GM12865 (cell line): ENCODE measurements around the gene C1orf116.

Source experiments
- DNase-seq: peaks from one replicate; pipeline ENCODE4 v3.0.0; 2010; ENCODE audit warnings: low read depth
- H3K4me3 ChIP-seq: 2 replicates; pipeline ENCODE4 v1.5.1; 2011; ENCODE audit warnings: mild to moderate bottlenecking, low read depth, low read length, control low read depth
- TF ChIP-seq, protein P1 (sequence below): IDR thresholded peaks from 2 replicates; pipeline ENCODE4 v1.5.1; 2011; ENCODE audit warnings: low read length, control low read depth, low read depth, inconsistent platforms; ENCODE audit not compliant: insufficient read depth; ENCODE audit errors: missing control alignments

C1orf116 gene

DNA sequence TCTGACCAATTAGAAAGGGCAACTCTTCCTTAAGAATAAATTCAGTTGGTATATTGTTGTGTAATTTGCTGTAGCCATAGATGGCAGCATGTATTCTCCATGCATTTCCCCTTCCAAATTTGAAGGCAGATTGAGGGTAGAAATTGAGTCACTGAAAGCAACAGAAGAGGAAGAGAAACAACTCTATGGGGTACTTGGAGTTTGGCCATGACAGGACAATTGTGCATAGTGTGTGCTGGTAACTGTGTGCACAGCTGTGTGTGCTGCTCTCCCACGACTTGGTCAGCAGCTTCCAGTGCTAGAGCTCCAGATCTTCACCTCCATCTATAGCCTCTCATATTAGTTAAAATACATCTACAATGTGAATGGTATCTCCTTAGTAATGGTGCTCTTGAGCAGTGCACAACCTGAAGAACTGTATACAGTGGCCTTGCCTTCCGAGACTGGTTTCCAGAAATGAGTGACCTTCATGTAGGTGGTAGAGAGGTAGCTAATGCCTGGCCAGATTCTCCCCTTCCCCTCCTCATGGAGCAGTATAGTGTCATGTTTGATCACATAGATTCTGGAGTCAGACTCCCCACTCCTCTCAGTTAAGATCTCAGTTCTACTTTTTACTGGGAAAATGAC, 61.4 kb downstream of the C1orf116 start:
- DNase-seq, result peak; percentile 68
- TF ChIP-seq, protein P1, sequence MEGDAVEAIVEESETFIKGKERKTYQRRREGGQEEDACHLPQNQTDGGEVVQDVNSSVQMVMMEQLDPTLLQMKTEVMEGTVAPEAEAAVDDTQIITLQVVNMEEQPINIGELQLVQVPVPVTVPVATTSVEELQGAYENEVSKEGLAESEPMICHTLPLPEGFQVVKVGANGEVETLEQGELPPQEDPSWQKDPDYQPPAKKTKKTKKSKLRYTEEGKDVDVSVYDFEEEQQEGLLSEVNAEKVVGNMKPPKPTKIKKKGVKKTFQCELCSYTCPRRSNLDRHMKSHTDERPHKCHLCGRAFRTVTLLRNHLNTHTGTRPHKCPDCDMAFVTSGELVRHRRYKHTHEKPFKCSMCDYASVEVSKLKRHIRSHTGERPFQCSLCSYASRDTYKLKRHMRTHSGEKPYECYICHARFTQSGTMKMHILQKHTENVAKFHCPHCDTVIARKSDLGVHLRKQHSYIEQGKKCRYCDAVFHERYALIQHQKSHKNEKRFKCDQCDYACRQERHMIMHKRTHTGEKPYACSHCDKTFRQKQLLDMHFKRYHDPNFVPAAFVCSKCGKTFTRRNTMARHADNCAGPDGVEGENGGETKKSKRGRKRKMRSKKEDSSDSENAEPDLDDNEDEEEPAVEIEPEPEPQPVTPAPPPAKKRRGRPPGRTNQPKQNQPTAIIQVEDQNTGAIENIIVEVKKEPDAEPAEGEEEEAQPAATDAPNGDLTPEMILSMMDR, result no peak
- no peak overlapping the region for H3K4me3 ChIP-seq

DNA sequence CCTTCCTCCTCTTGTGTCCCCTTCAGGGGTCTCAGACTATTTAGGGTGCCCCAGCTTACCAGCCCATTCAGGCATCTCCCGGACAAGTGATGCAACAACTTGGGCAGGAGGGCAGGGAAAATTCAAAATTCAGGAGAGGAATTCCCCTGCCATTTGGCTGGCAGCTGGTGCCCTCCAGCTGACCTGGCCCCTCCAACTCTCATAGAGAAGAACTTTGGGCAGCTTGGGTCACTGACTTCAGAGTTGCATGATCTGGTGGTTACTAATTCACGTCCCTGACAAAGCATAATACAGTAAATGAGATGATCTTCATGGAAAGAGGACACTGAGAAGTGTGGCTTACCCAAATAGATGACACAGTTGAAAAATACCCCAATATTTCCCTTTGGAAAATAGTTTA, 62.1 kb downstream of the C1orf116 start, which contains the start of gene FCAMR:
Gene FCAMR, minus strand, starts transcription at position 15 of the 400 bp plus-strand sequence. CDS start 335 bp downstream, outside the sequence.
- DNase-seq, result no peak
- TF ChIP-seq, protein P1, result no peak
- H3K4me3 ChIP-seq, result no peak within 1 kb of the TSS

DNA sequence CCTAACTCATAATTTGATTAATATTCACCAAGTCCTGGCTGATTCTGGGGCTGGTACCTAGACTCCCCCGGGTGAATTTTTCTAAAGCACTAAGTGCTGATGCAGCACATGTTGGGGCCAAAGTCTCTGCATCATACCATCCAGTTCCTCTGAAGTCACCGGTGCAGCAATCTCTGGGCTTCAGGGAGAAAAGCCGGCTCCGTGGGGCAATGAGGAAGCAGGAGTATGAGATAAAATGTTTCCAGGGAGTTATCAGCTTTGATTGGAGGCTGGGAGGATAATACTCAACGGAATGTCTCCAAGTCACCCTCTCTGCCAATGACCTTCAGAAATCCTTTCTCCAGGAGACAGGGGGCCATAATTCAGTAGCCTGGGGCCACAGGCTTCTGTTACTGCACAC, 63.5 kb downstream of the C1orf116 start:
- H3K4me3 ChIP-seq, result no peak overlapping the region
- TF ChIP-seq, protein P1, result no peak
- DNase-seq, result no peak
